Mucosa of descending colon (tissue), 3 donors: ENCODE data around the gene ACKR4. TPM values are rescaled to one million over a fixed set of nuclear protein-coding genes. Genes with fewer than 3 reads are reported as not detected.

Experiments
- ATAC-seq: fragments of 200-7000 bp; cut with Tn5 transposase; one replicate; pipeline ENCODE4 v1.9.1; 2020; ENCODE audit warnings: mild to moderate bottlenecking, moderate library complexity
- DNase-seq, 3 donors: peaks; one replicate each; pipeline ENCODE4 v3.0.0-alpha.2; 2020
- H3K36me3 ChIP-seq: fragments of 200-600 bp; one replicate; pipeline ENCODE4 v1.8.0; 2021; ENCODE audit warnings: low read depth, mild to moderate bottlenecking
- H3K4me1 ChIP-seq: fragments of 200-600 bp; one replicate; pipeline ENCODE4 v1.8.0; 2021; ENCODE audit warnings: low read depth, mild to moderate bottlenecking
- H3K4me3 ChIP-seq: fragments of 200-600 bp; one replicate; pipeline ENCODE4 v1.8.0; 2021; ENCODE audit warnings: mild to moderate bottlenecking
- H3K9me3 ChIP-seq: fragments of 200-600 bp; one replicate; pipeline ENCODE4 v1.8.0; 2021; ENCODE audit warnings: mild to moderate bottlenecking
- CTCF ChIP-seq: fragments of 200-600 bp; IDR thresholded peaks from one replicate; pipeline ENCODE4 v1.8.0; 2022; ENCODE audit warnings: antibody characterized with exemption, mild to moderate bottlenecking
- intact Hi-C, 2 donors: fragments of 100-400 bp; cut with DNase I in 1 of 2; cut with micrococcal nuclease in 1 of 2; formaldehyde crosslinking; loops; one replicate each; pipeline versions ENCODE4 v1.11.0 to v1.11.1; 2022; cut with DNase I, micrococcal nuclease
- total RNA-seq, 3 donors: library from RNA; stranded (reverse); fragmentation: NEBNext Ultra II Directional in 2 of 3; extraction: Animal tissue kit (Norgen Biotek cat#: 25700) in 2 of 3; gene quantifications; one replicate each; pipeline versions ENCODE4 v1.2.1 to v1.2.4, GENCODE V29; 2021 to 2023
- donor health status: DM: no; HTN: no; CAD: no; lungs with moderate emphysema.
- donor health status: DM: no; HTN: no; CAD: no.
- donor health status: DM: no; HTN: yes; CAD: no.

The ACKR4 gene
- total RNA-seq, 3 donors from 2014 or later, result 0.90 to 3.3 (median 2.2) TPM

- no peak for TF ChIP-seq CTCF
- intact Hi-C loops, result no loop called here
- no peak for ATAC-seq
Observed at GRCh38 chr3:132564070-132564465, 33.0 kb upstream of the ACKR4 start.

GRCh38 chr3:132568422-132568821, 28.6 kb upstream of the ACKR4 start:
- DNase-seq (no peak), ATAC-seq (no peak)
- no peaks in the 10 kb centered on the region for H3K36me3 ChIP-seq
- intact Hi-C loops, result no loop called here
- no peak overlapping the region for H3K4me3 ChIP-seq
- no peaks in the 10 kb centered on the region for H3K4me1 ChIP-seq
- H3K9me3 ChIP-seq, result no peaks in the 10 kb centered on the region
- no peak for TF ChIP-seq CTCF

More at GRCh38 chr3:132564070-132564465, 33.0 kb upstream of the ACKR4 start:
- H3K9me3 ChIP-seq, result no peaks in the 10 kb centered on the region
- DNase-seq, result no peak
- H3K4me3 ChIP-seq, result no peak overlapping the region
- H3K4me1 ChIP-seq, result no peaks in the 10 kb centered on the region
- H3K36me3 ChIP-seq, result no peaks in the 10 kb centered on the region

GRCh38 chr3:132569153-132569552, 27.9 kb upstream of the ACKR4 start:
- Histone ChIP-seq H3K4me3 (no peak overlapping the region), H3K9me3 (no peaks in the 10 kb centered on the region), H3K36me3 (no peaks in the 10 kb centered on the region), H3K4me1 (no peaks in the 10 kb centered on the region)
- DNase-seq (no peak), ATAC-seq (no peak)
- TF ChIP-seq CTCF, result no peak
- intact Hi-C loops, result no loop called here

GRCh38 chr3:132569580-132569979, 27.5 kb upstream of the ACKR4 start:
- ATAC-seq (no peak), DNase-seq (no peak)
- intact Hi-C loops, result no loop called here
- H3K9me3 ChIP-seq, result no peaks in the 10 kb centered on the region
- no peaks in the 10 kb centered on the region for H3K36me3 ChIP-seq
- H3K4me1 ChIP-seq, result no peaks in the 10 kb centered on the region
- no peak overlapping the region for H3K4me3 ChIP-seq
- TF ChIP-seq CTCF, result no peak

GRCh38 chr3:132570016-132570415, 27.1 kb upstream of the ACKR4 start:
- ATAC-seq, result no peak
- no peak for TF ChIP-seq CTCF
- no peaks in the 10 kb centered on the region for H3K4me1 ChIP-seq
- H3K4me3 ChIP-seq, result no peak overlapping the region
- no peaks in the 10 kb centered on the region for H3K36me3 ChIP-seq
- intact Hi-C loops, result no loop called here
- no peaks in the 10 kb centered on the region for H3K9me3 ChIP-seq
- DNase-seq, result no peak

- ATAC-seq (no peak), DNase-seq (no peak)
- Histone ChIP-seq H3K4me3 (no peak overlapping the region), H3K4me1 (no peaks in the 10 kb centered on the region), H3K9me3 (no peaks in the 10 kb centered on the region), H3K36me3 (no peaks in the 10 kb centered on the region)
- intact Hi-C loops, result no loop called here
- no peak for TF ChIP-seq CTCF
Observed at GRCh38 chr3:132573797-132574211, 23.3 kb upstream of the ACKR4 start.
